Cardiac muscle cell (in vitro differentiated cells and primary cell): ENCODE results near the gene PLA2G6. TPM values are rescaled to one million over a fixed set of nuclear protein-coding genes. Genes with fewer than 3 reads are reported as not detected.

ENCODE experiments used
- DNase-seq, 2 donors: peaks; one replicate each; pipeline versions ENCODE4 v3.0.0 to v3.0.0-alpha.2; 2010 to 2017; ENCODE audit warnings: low read depth in 1 of 2, low spot score in 1 of 2
- H3K27ac ChIP-seq: fragments of 200-600 bp; sonication (generic); 2 replicates; pipeline ENCODE4 v1.5.1; 2016
- H3K27me3 ChIP-seq: fragments of 200-600 bp; sonication (generic); 2 replicates; pipeline ENCODE4 v1.6.0; 2016; ENCODE audit warnings: control low read depth
- H3K36me3 ChIP-seq: fragments of 200-600 bp; sonication (generic); 2 replicates; pipeline ENCODE4 v1.5.1; 2016; ENCODE audit warnings: control low read depth
- H3K4me1 ChIP-seq: fragments of 200-600 bp; sonication (generic); 2 replicates; pipeline ENCODE4 v1.8.1; 2017; ENCODE audit warnings: low read depth, mild to moderate bottlenecking, mixed run types
- H3K4me3 ChIP-seq: fragments of 200-600 bp; sonication (generic); 2 replicates; pipeline ENCODE4 v1.5.1; 2016; ENCODE audit warnings: mild to moderate bottlenecking
- H3K9me3 ChIP-seq: fragments of 200-600 bp; sonication (generic); 2 replicates; pipeline ENCODE4 v1.5.1; 2017; ENCODE audit warnings: low read depth, mild to moderate bottlenecking, control low read depth
- CTCF ChIP-seq: IDR thresholded peaks from 2 replicates; pipeline ENCODE4 v1.5.1; 2012; ENCODE audit warnings: low read depth, mild to moderate bottlenecking, low read length
- polyA plus RNA-seq: library from polyadenylated mRNA; unstranded; fragments of >200 nt; fragmentation: Nextera tagmentation; extraction: Ambion mirVana; gene quantifications from 2 replicates; pipeline ENCODE4 v1.2.1, GENCODE V29; 2016
- total RNA-seq: library from RNA; depleted of rRNA; stranded (reverse); fragments of >200 nt; gene quantifications from 2 replicates; pipeline ENCODE4 v1.2.3, GENCODE V29; 2016

PLA2G6 gene
- total and polyA plus RNA-seq, 2 experiments from 2014 or later = 30.9 to 41.5 TPM

GRCh38 chr22:38226853-38227649, 45.4 kb upstream of the PLA2G6 start:
- Histone ChIP-seq H3K36me3 (peaks cover 8% of the 10 kb centered on the region), H3K9me3 (no peaks in the 10 kb centered on the region), H3K4me3 (no peak overlapping the region), H3K4me1 (no peaks in the 10 kb centered on the region), H3K27me3 (no peaks in the 10 kb centered on the region), H3K27ac (no peak overlapping the region)
- DNase-seq = no peak
- TF ChIP-seq CTCF = no peak

GRCh38 chr22:38223289-38223960, 41.8 kb upstream of the PLA2G6 start:
- Histone ChIP-seq H3K9me3 (no peaks in the 10 kb centered on the region), H3K36me3 (peaks cover 8% of the 10 kb centered on the region), H3K27ac (no peak overlapping the region), H3K27me3 (no peaks in the 10 kb centered on the region), H3K4me3 (no peak overlapping the region), H3K4me1 (peaks cover 6% of the 10 kb centered on the region)
- no peak for TF ChIP-seq CTCF
- no peak for DNase-seq

DNA sequence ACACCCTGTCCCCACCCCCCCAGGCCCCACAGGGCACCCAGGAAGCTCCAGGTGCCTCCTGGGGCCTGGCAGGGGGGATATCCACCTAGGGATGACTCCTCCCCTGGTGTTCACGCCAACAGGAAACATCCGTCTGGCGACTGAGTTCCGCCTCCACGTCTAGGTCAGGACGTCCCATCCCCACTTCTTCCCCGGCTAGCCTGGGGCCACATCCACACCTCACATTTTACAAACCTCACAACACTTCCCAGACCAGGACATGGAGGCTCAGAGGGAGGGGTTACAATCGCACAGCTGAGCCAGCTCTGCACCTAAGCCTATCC, 41.1 kb upstream of the PLA2G6 start:
- DNase-seq = no peak
- peaks cover 6% of the 10 kb centered on the region for H3K4me1 ChIP-seq
- peaks cover 8% of the 10 kb centered on the region for H3K36me3 ChIP-seq
- no peaks in the 10 kb centered on the region for H3K27me3 ChIP-seq
- no peak overlapping the region for H3K4me3 ChIP-seq
- no peaks in the 10 kb centered on the region for H3K9me3 ChIP-seq
- no peak overlapping the region for H3K27ac ChIP-seq
- TF ChIP-seq CTCF = no peak

DNA sequence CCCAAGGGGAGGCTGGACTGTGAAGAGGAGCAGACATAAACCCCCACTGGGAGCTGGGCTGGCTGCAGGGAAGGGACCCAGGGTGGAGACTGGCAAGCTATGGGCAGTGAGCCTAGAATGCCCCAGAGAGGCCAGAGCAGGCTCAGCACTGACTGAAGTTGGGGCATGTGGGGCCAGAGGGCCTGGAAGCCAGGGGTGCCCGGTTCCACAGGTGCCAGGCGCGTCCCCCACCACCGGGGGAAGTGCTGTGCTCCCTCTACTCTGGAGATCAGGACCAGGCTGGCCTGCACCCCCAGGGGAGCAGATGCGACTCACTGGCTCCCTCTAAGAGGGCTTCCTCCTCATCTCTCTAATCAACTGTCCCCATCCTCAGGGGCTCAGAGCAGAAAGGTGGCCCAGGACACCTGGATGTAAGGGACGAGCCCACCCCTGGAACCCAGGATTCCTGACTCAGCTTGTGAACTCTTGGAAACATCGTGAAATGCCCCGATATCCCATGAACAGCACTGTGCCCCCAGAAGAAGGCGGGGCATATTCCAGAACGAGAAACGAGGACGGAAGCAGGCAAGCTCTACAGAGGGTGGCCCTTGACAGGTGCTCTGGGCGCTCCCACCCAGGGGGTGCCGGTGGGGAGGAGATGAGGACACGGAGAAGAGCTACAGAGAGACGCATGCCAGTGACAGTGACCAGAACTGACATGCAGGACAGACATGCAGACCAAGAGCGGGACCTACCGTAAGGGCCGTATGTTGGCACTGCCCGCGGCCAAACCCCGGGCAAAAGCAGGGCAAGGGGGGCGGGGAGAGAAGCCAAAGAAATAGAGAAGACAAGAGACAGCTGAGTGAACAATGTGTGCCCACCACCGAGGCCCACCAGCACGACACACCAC, 40.5 kb upstream of the PLA2G6 start:
- Histone ChIP-seq H3K27me3 (no peaks in the 10 kb centered on the region), H3K9me3 (no peaks in the 10 kb centered on the region), H3K36me3 (peaks cover 8% of the 10 kb centered on the region), H3K4me3 (no peak overlapping the region), H3K4me1 (peaks cover 6% of the 10 kb centered on the region), H3K27ac (no peak overlapping the region)
- DNase-seq = no peak
- no peak for TF ChIP-seq CTCF

DNA sequence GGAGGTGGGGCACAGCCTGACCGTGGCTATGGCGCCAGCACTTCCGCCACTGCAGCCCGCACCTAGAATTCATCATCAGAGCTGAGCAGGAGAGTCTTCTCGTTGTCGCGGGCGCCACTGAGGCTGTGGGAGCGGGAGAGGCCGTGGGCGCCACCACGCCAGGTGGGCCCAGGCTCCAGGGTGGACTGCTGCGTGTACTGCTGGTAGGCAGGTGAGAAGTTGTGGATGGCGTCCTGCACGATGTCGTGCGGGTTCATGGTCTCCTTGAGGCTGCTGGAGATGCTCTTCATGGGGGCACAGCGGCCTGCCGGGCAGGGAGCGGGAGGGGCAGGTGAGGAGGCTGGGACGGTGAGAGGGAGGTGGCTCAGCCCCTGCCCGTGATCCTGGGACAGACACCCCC, 39.8 kb upstream of the PLA2G6 start:
- Histone ChIP-seq H3K9me3 (no peaks in the 10 kb centered on the region), H3K27me3 (no peaks in the 10 kb centered on the region)

More for the DNA sequence above, 39.8 kb upstream of the PLA2G6 start:
- Histone ChIP-seq H3K4me1 (peaks cover 6% of the 10 kb centered on the region), H3K27ac (no peak overlapping the region), H3K36me3 (peaks cover 8% of the 10 kb centered on the region), H3K4me3 (no peak overlapping the region)
- TF ChIP-seq CTCF = no peak
- no peak for DNase-seq
